M059J (cell line): ENCODE data around the gene GTF2H2C_2.
"Not testable (repeated sequence)": the region's sequence is repeated elsewhere in the genome, so short reads cannot be mapped to it uniquely, and the experiment has no call there.

Experiments
- DNase-seq: peaks from one replicate; pipeline ENCODE4 v3.0.0-alpha.2; 2012; ENCODE audit warnings: low read depth

Gene GTF2H2C_2

GRCh38 chr5:70415117-70415516, at the start of gene GTF2H2C_2:
TSS of gene GTF2H2C_2 (plus strand) at chr5:70415368.
- not testable (repeated sequence) for DNase-seq

- not testable (repeated sequence) for DNase-seq
Observed at GRCh38 chr5:70400984-70401686, 14.0 kb upstream of the GTF2H2C_2 start.

DNA sequence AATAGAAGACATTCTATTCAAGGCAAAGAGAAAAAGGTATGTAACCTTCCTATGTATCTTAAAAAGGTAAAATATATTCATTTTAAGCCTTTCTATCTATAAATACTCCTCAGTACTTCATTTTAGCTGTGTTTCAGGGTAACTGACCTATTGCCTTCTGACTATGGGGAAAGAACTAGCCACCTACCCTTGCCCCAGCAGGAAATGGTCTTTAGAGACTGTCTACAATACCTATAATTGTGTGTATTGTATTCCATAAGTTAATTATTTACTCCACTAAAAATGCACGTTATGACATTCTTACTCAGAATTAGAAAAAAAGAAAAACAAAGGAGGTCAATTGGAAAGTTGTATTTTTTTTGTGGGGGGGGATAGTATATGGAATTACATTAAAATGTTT, 6.2 kb downstream of the GTF2H2C_2 start:
- not testable (repeated sequence) for DNase-seq

GRCh38 chr5:70423215-70423614, 8.0 kb downstream of the GTF2H2C_2 start:
- not testable (repeated sequence) for DNase-seq

GRCh38 chr5:70438518-70438917, 23.4 kb downstream of the GTF2H2C_2 start:
- DNase-seq = not testable (repeated sequence)

- not testable (repeated sequence) for DNase-seq
Observed at GRCh38 chr5:70449565-70449964, 34.4 kb downstream of the GTF2H2C_2 start.

GRCh38 chr5:70451249-70451984, 36.2 kb downstream of the GTF2H2C_2 start:
- not testable (repeated sequence) for DNase-seq

DNA sequence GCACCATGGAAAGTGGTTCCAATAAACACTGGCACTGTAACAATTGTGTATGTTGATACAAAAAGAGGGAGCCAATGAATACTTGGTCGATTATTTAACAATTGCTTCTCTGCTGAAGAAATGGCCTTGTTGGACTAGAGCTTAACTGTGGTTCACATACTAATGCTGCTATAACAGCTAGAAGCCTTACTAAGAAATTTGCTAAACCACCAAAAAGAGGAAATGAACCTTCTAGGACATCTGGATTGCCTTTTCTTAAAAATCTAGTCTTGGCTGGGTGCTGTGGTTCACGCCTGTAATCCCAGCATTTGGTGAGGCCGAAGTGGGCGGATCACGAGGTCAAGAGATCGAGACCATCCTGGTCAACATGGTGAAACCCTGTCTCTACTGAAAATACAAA, 41.9 kb downstream of the GTF2H2C_2 start:
- not testable (repeated sequence) for DNase-seq

DNA sequence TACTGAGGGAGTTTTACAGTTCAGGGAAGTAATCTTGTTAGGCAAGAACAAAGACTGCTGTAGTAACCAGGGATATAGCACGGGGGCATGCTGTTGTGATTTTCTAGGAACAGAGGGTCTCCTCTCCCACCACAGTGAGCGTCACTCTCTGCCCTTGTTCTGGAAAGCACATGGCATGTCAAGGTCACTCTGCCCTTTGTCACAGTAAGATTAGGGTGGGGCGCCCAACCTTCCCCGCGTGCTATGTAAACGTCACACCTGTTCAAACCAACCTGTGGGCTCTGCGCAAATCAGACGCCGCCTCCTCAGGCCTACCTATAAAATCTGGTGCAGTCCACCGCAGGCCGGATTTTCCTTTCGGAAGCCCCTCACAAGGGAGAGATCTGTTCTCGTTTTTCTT, 44.0 kb downstream of the GTF2H2C_2 start:
- DNase-seq = not testable (repeated sequence)

- not testable (repeated sequence) for DNase-seq
Observed at GRCh38 chr5:70461984-70462383, 46.8 kb downstream of the GTF2H2C_2 start.

- not testable (repeated sequence) for DNase-seq
Observed at GRCh38 chr5:70464019-70464637, 49.0 kb downstream of the GTF2H2C_2 start.

DNA sequence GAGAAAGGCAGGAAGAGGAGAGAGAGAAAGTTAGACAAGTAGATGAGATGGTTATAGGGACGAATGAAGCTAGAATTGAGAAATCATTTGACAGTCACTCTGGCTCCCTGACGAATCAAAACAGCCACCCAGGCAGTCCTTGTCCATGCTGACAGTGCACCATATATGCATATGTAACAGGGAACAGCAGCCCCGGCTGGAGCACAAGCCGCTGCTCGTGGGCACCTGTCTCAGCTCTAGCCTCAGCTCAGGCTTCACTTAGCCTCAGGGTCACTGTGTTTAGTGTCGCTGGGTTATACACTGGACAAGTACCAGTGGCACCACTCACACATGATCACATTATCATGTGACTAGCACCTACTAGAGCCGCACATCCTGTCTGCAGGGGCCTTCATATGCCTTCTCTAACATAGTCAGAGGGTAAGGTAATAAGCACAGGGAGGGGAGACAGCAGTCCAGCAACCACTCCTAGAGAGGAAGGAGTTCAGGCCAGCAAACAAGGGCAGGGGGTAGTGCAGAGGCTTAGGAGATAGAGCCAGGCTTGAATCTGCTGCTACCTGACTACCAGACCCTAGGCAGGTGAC, 54.9 kb downstream of the GTF2H2C_2 start:
- DNase-seq = not testable (repeated sequence)
